ENCODE measurements around the gene METTL13. TPM values are rescaled to one million over a fixed set of nuclear protein-coding genes. Genes with fewer than 3 reads are reported as not detected.

Gene METTL13
- polyA plus RNA-seq, 1 donor (not counting 4 experiments of a cell fraction or from before 2014, with no cell fraction given), result 54.0 TPM

DNA sequence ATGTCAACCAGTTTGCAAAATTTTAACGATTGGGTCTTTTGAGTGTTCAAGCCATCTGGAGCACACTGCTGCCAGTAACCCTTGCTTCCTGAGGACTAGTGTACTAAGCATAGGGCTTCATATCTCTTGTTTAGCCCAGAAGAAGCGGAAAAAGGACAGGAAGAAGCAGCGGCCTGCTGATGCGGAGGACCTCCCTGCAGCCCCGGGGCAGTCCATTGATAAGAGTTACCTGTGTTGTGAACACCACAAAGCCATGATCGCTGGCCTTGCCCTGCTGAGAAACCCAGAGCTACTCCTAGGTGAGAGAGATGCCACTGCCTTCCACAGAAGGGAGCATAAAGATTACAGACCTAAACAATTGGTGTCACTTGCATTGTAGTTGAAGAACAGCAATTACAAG is 8.9 kb downstream of the METTL13 start:
- Histone ChIP-seq H3K9me3 (ENCODE audit: control insufficient read depth, low read depth, low read length) (no peaks in the 10 kb centered on the region), H3K4me1 (ENCODE audit: control insufficient read depth, extremely low read depth, insufficient read depth, low read length) (peaks cover 31% of the 10 kb centered on the region), H3K79me2 (ENCODE audit: control insufficient read depth, insufficient read depth, low read length) (peaks cover 15% of the 10 kb centered on the region), H3K9ac (ENCODE audit: control insufficient read depth, extremely low read depth, insufficient read depth, low read length) (no peak overlapping the region), H3K27me3 (ENCODE audit: control insufficient read depth, extremely low read depth, insufficient read depth, low read length) (no peaks in the 10 kb centered on the region), H2AFZ (ENCODE audit: control insufficient read depth, low read length) (no peak overlapping the region), H4K20me1 (ENCODE audit: control insufficient read depth, extremely low read depth, insufficient read depth, low read length) (no peaks in the 10 kb centered on the region), H3K4me3 (ENCODE audit: control insufficient read depth in 2 of 3, extremely low read depth in 1 of 3, insufficient read depth in 2 of 3, low read depth in 1 of 3, low read length in 3 of 3) (no peak overlapping the region), H3K9me1 (ENCODE audit: control insufficient read depth, extremely low read depth, insufficient read depth, low read length) (no peaks in the 10 kb centered on the region), H3K4me2 (ENCODE audit: control insufficient read depth, extremely low read depth, insufficient read depth, low read depth, low read length) (no peak overlapping the region), H3K36me3 (ENCODE audit: control insufficient read depth in 2 of 2, extremely low read depth in 1 of 2, insufficient read depth in 2 of 2, low read length in 2 of 2) (peaks cover 24 to 53% of the 10 kb centered on the region in 2 experiments), H3K27ac (ENCODE audit: control insufficient read depth, insufficient read depth, low read length) (no peak overlapping the region)
- TF ChIP-seq EZH2 (IDR thresholded peaks at IDR 0.05; ENCODE audit: low read length), result no peak
- TF ChIP-seq, protein P1, sequence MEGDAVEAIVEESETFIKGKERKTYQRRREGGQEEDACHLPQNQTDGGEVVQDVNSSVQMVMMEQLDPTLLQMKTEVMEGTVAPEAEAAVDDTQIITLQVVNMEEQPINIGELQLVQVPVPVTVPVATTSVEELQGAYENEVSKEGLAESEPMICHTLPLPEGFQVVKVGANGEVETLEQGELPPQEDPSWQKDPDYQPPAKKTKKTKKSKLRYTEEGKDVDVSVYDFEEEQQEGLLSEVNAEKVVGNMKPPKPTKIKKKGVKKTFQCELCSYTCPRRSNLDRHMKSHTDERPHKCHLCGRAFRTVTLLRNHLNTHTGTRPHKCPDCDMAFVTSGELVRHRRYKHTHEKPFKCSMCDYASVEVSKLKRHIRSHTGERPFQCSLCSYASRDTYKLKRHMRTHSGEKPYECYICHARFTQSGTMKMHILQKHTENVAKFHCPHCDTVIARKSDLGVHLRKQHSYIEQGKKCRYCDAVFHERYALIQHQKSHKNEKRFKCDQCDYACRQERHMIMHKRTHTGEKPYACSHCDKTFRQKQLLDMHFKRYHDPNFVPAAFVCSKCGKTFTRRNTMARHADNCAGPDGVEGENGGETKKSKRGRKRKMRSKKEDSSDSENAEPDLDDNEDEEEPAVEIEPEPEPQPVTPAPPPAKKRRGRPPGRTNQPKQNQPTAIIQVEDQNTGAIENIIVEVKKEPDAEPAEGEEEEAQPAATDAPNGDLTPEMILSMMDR (optimal IDR thresholded peaks at IDR 0.05 in 1 of 3, IDR thresholded peaks at IDR 0.05 in 1 of 3, conservative IDR thresholded peaks at IDR 0.05 in 1 of 3; ENCODE audit: extremely low read depth in 1 of 3, insufficient read depth in 2 of 3, low read length in 3 of 3), result no peak
- no peak for DNase-seq (ENCODE audit: low read depth, low spot score)
- dilution Hi-C loops (cut with MboI; ENCODE audit: extremely low pct_ligation_motif_present, low sequenced_read_pairs), result no loop called here
- FAIRE-seq, result no peak

- Histone ChIP-seq H3K36me3 (ENCODE audit: control insufficient read depth in 2 of 2, extremely low read depth in 1 of 2, insufficient read depth in 2 of 2, low read length in 2 of 2) (peaks cover 23 to 48% of the 10 kb centered on the region in 2 experiments), H3K4me3 (ENCODE audit: control insufficient read depth in 2 of 3, extremely low read depth in 1 of 3, insufficient read depth in 2 of 3, low read depth in 1 of 3, low read length in 3 of 3) (no peak overlapping the region), H3K9me1 (ENCODE audit: control insufficient read depth, extremely low read depth, insufficient read depth, low read length) (no peaks in the 10 kb centered on the region), H3K79me2 (ENCODE audit: control insufficient read depth, insufficient read depth, low read length) (peaks cover 9% of the 10 kb centered on the region), H3K27ac (ENCODE audit: control insufficient read depth, insufficient read depth, low read length) (no peak overlapping the region), H3K4me1 (ENCODE audit: control insufficient read depth, extremely low read depth, insufficient read depth, low read length) (peaks cover 30% of the 10 kb centered on the region), H3K27me3 (ENCODE audit: control insufficient read depth, extremely low read depth, insufficient read depth, low read length) (no peaks in the 10 kb centered on the region), H3K9ac (ENCODE audit: control insufficient read depth, extremely low read depth, insufficient read depth, low read length) (no peak overlapping the region), H3K4me2 (ENCODE audit: control insufficient read depth, extremely low read depth, insufficient read depth, low read depth, low read length) (no peak overlapping the region), H2AFZ (ENCODE audit: control insufficient read depth, low read length) (no peak overlapping the region), H4K20me1 (ENCODE audit: control insufficient read depth, extremely low read depth, insufficient read depth, low read length) (no peaks in the 10 kb centered on the region), H3K9me3 (ENCODE audit: control insufficient read depth, low read depth, low read length) (no peaks in the 10 kb centered on the region)
- dilution Hi-C loops (cut with MboI; ENCODE audit: extremely low pct_ligation_motif_present, low sequenced_read_pairs), result no loop called here
- no peak for FAIRE-seq
- no peak for DNase-seq (ENCODE audit: low read depth, low spot score)
- TF ChIP-seq, protein P1 (optimal IDR thresholded peaks at IDR 0.05 in 1 of 3, IDR thresholded peaks at IDR 0.05 in 1 of 3, conservative IDR thresholded peaks at IDR 0.05 in 1 of 3; ENCODE audit: extremely low read depth in 1 of 3, insufficient read depth in 2 of 3, low read length in 3 of 3), result no peak
- no peak for TF ChIP-seq EZH2 (IDR thresholded peaks at IDR 0.05; ENCODE audit: low read length)
Measured at GRCh38 chr1:171792656-171793369, 11.4 kb downstream of the METTL13 start.
